DND-41 (cell line): ENCODE results near the gene SORBS1.

Source experiments
- ATAC-seq: fragments of 200-7000 bp; cut with Tn5 transposase; 3 replicates; pipeline ENCODE4 v1.9.1; 2021; ENCODE audit warnings: low read depth; ENCODE audit not compliant: insufficient read depth
- DNase-seq: peaks from one replicate; pipeline ENCODE4 v3.0.0-alpha.2; 2020
- H2AFZ ChIP-seq: 2 replicates; pipeline ENCODE4 v1.6.0; 2012; ENCODE audit warnings: low read depth, low read length
- H3K27ac ChIP-seq: 2 replicates; pipeline ENCODE4 v1.5.1; 2012; ENCODE audit warnings: low read length, inconsistent platforms
- H3K27me3 ChIP-seq: fragments of 200-600 bp; sonication (generic); 2 replicates; pipeline ENCODE4 v1.6.0; 2012; ENCODE audit warnings: low read length, mild to moderate bottlenecking, inconsistent platforms; ENCODE audit not compliant: insufficient read depth, poor library complexity
- H3K36me3 ChIP-seq: 2 replicates; pipeline ENCODE4 v1.5.1; 2012; ENCODE audit warnings: low read length, inconsistent platforms; ENCODE audit not compliant: insufficient read depth
- H3K4me1 ChIP-seq: 2 replicates; pipeline ENCODE4 v1.5.1; 2012; ENCODE audit warnings: mild to moderate bottlenecking, low read length; ENCODE audit not compliant: insufficient read depth
- H3K4me2 ChIP-seq: 2 replicates; pipeline ENCODE4 v1.6.0; 2012; ENCODE audit warnings: mild to moderate bottlenecking, moderate library complexity, low read length, inconsistent platforms; ENCODE audit not compliant: insufficient read depth
- H3K4me3 ChIP-seq, 2 experiments: fragments of 200-600 bp in 1 of 2; shearing (Covaris generic) in 1 of 2; 2 replicates each; pipeline ENCODE4 v1.5.1; 2012 to 2016; ENCODE audit warnings: inconsistent platforms in 2 of 2, low read length in 2 of 2, mild to moderate bottlenecking in 2 of 2, low read depth in 1 of 2, moderate library complexity in 1 of 2
- H3K79me2 ChIP-seq: 2 replicates; pipeline ENCODE4 v1.6.0; 2012; ENCODE audit warnings: low read length, inconsistent platforms; ENCODE audit not compliant: insufficient read depth
- H3K9ac ChIP-seq: 2 replicates; pipeline ENCODE4 v1.6.0; 2012; ENCODE audit warnings: low read depth, mild to moderate bottlenecking, inconsistent platforms, low read length, moderate library complexity
- H3K9me3 ChIP-seq: 2 replicates; pipeline ENCODE4 v1.5.1; 2012; ENCODE audit warnings: low read length, moderate library complexity, mild to moderate bottlenecking, inconsistent platforms; ENCODE audit not compliant: insufficient read depth, severe bottlenecking
- H4K20me1 ChIP-seq: 2 replicates; pipeline ENCODE4 v1.6.0; 2012; ENCODE audit warnings: low read length; ENCODE audit not compliant: insufficient read depth
- EZH2 ChIP-seq: IDR thresholded peaks from 3 replicates; pipeline ENCODE4 v1.6.1; 2012; ENCODE audit warnings: borderline replicate concordance, low read depth, mild to moderate bottlenecking, moderate library complexity, low read length, inconsistent platforms; ENCODE audit not compliant: severe bottlenecking
- TF ChIP-seq, protein P1 (sequence below): IDR thresholded peaks from 2 replicates; pipeline ENCODE4 v1.5.1; 2012; ENCODE audit warnings: borderline replicate concordance, low read length, moderate library complexity, mild to moderate bottlenecking; ENCODE audit not compliant: poor library complexity, severe bottlenecking; ENCODE audit errors: extremely low read depth

Gene SORBS1

DNA sequence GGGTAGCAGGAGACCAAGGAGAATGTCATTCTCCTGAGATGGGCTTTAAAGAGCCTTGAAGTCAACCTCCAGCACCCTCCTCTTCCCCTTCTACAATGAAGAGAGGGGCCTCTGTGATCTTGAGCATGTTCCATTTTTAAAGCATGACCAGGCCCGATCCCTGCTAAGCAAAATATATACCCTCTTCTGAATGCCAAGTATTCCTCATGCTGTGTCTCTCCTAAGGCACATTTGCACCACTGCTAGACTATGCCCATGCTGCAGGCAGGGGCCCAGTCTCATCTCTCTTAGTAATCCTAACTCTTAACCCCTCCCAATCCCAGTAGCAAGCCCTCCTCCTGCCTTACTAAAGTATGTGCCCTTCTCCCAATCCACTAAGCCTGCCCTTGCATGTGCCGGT lies 18.4 kb downstream of the SORBS1 start:
- no peak overlapping the region for H3K27ac ChIP-seq

GRCh38 chr10:95542330-95542729 lies 18.8 kb downstream of the SORBS1 start:
- no peaks in the 10 kb centered on the region for H3K27me3 ChIP-seq
- no peaks in the 10 kb centered on the region for H3K79me2 ChIP-seq
- H3K4me1 ChIP-seq: no peaks in the 10 kb centered on the region
- no peaks in the 10 kb centered on the region for H3K36me3 ChIP-seq
- no peak overlapping the region for H3K27ac ChIP-seq
- DNase-seq: no peak
- H2AFZ ChIP-seq: no peak overlapping the region
- H3K4me2 ChIP-seq: no peak overlapping the region
- ATAC-seq: no peak
- no peak overlapping the region for H3K4me3 ChIP-seq
- no peaks in the 10 kb centered on the region for H4K20me1 ChIP-seq
- TF ChIP-seq, protein P1, sequence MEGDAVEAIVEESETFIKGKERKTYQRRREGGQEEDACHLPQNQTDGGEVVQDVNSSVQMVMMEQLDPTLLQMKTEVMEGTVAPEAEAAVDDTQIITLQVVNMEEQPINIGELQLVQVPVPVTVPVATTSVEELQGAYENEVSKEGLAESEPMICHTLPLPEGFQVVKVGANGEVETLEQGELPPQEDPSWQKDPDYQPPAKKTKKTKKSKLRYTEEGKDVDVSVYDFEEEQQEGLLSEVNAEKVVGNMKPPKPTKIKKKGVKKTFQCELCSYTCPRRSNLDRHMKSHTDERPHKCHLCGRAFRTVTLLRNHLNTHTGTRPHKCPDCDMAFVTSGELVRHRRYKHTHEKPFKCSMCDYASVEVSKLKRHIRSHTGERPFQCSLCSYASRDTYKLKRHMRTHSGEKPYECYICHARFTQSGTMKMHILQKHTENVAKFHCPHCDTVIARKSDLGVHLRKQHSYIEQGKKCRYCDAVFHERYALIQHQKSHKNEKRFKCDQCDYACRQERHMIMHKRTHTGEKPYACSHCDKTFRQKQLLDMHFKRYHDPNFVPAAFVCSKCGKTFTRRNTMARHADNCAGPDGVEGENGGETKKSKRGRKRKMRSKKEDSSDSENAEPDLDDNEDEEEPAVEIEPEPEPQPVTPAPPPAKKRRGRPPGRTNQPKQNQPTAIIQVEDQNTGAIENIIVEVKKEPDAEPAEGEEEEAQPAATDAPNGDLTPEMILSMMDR: no peak
- TF ChIP-seq EZH2: no peak
- no peaks in the 10 kb centered on the region for H3K9me3 ChIP-seq
- H3K9ac ChIP-seq: no peak overlapping the region

More for the DNA sequence above, 18.4 kb downstream of the SORBS1 start:
- no peak for DNase-seq
- Histone ChIP-seq H3K27me3 (no peaks in the 10 kb centered on the region), H3K79me2 (no peaks in the 10 kb centered on the region), H3K9me3 (no peaks in the 10 kb centered on the region), H4K20me1 (no peaks in the 10 kb centered on the region), H3K4me2 (no peak overlapping the region), H3K36me3 (no peaks in the 10 kb centered on the region), H3K9ac (no peak overlapping the region), H3K4me3 (no peak overlapping the region), H2AFZ (no peak overlapping the region), H3K4me1 (no peaks in the 10 kb centered on the region)
- TF ChIP-seq EZH2: no peak
- TF ChIP-seq, protein P1: no peak
- ATAC-seq: no peak

DNA sequence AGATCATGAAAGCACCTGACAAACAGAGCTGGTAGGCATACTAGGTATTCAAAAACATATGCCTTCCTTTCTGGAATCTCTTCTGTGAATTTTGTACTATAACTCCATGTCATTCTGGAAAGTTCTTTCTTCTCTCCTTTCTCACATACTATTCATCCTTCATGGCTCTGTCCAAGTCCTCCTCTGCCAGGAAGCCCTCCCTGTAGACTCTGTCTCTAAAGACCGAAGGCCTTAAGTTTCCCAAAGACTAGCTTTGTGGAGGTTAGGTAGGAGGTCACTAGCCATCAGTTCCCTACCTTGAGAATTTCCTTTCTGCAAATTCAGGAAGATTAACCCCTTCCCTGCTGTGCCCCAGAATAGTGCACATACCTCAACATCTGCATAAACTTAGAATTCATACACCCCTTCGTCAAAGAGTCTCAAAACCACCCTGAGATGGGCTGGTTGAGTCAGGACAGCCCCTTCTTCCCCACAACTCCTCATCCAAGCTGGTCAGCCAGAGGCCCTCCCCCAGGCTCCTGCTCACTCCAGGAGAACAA lies 20.6 kb downstream of the SORBS1 start:
- no peak overlapping the region for H3K4me2 ChIP-seq
- ATAC-seq (no peak), DNase-seq (no peak)
- no peak overlapping the region for H3K27ac ChIP-seq
- no peaks in the 10 kb centered on the region for H4K20me1 ChIP-seq
- no peaks in the 10 kb centered on the region for H3K27me3 ChIP-seq
- no peak overlapping the region for H3K4me3 ChIP-seq
- no peaks in the 10 kb centered on the region for H3K9me3 ChIP-seq
- H3K36me3 ChIP-seq: no peaks in the 10 kb centered on the region
- no peak overlapping the region for H3K9ac ChIP-seq
- no peaks in the 10 kb centered on the region for H3K79me2 ChIP-seq
- H2AFZ ChIP-seq: no peak overlapping the region
- H3K4me1 ChIP-seq: no peaks in the 10 kb centered on the region
- no peak for TF ChIP-seq EZH2
- TF ChIP-seq, protein P1: no peak
